Measurements from ENCODE around the gene H1-8.

GRCh38 chr3:129533406-129533805, 9.6 kb upstream of the H1-8 start:
- TF ChIP-seq POLR2AphosphoS5 (IDR thresholded peaks at IDR 0.05) (no peak), CTCF (IDR thresholded peaks at IDR 0.05) (no peak)
